Osteoblast (primary cell): ENCODE results near the gene CAMK2G. TPM values are rescaled to one million over a fixed set of nuclear protein-coding genes. Genes with fewer than 3 reads are reported as not detected.
"Not testable (repeated sequence)": the region's sequence is repeated elsewhere in the genome, so short reads cannot be mapped to it uniquely, and the experiment has no call there.

Source experiments
- DNase-seq: peaks from one replicate; pipeline ENCODE4 v3.0.0; 2011; ENCODE audit warnings: low spot score, mixed read lengths; ENCODE audit not compliant: insufficient read length; ENCODE audit errors: missing footprints
- H2AFZ ChIP-seq: 2 replicates; pipeline ENCODE4 v1.6.0; 2011; ENCODE audit warnings: mild to moderate bottlenecking, low read length
- H3K27ac ChIP-seq: 2 replicates; pipeline ENCODE4 v1.5.1; 2011; ENCODE audit warnings: mild to moderate bottlenecking, low read depth, low read length, moderate library complexity
- H3K27me3 ChIP-seq: 2 replicates; pipeline ENCODE4 v1.6.0; 2012; ENCODE audit warnings: mild to moderate bottlenecking, control low read depth, inconsistent platforms, low read length, moderate library complexity; ENCODE audit not compliant: insufficient read depth
- H3K36me3 ChIP-seq: 2 replicates; pipeline ENCODE4 v1.5.1; 2011; ENCODE audit warnings: mild to moderate bottlenecking, low read length, control low read depth, moderate library complexity; ENCODE audit not compliant: insufficient read depth
- H3K4me1 ChIP-seq: 2 replicates; pipeline ENCODE4 v1.5.1; 2011; ENCODE audit warnings: mild to moderate bottlenecking, low read length, control low read depth, moderate library complexity; ENCODE audit not compliant: insufficient read depth
- H3K4me2 ChIP-seq: 2 replicates; pipeline ENCODE4 v1.6.0; 2011; ENCODE audit warnings: mild to moderate bottlenecking, low read length; ENCODE audit not compliant: insufficient read depth
- H3K4me3 ChIP-seq: fragments of 200-600 bp; sonication (generic); 3 replicates; pipeline ENCODE4 v1.5.1; 2012; ENCODE audit warnings: mild to moderate bottlenecking, low read length, inconsistent platforms; ENCODE audit not compliant: insufficient read depth
- H3K79me2 ChIP-seq: 2 replicates; pipeline ENCODE4 v1.6.0; 2012; ENCODE audit warnings: mild to moderate bottlenecking, low read length, control low read depth, inconsistent platforms; ENCODE audit not compliant: insufficient read depth
- H3K9me3 ChIP-seq: 2 replicates; pipeline ENCODE4 v1.5.1; 2011; ENCODE audit warnings: low read depth, low read length, control low read depth
- H4K20me1 ChIP-seq: 2 replicates; pipeline ENCODE4 v1.6.0; 2012; ENCODE audit warnings: mild to moderate bottlenecking, low read length, control low read depth; ENCODE audit not compliant: insufficient read depth
- CTCF ChIP-seq: IDR thresholded peaks from 2 replicates; pipeline ENCODE4 v1.5.1; 2011; ENCODE audit warnings: mild to moderate bottlenecking, low read depth, low read length, moderate library complexity; ENCODE audit errors: extremely low read depth
- total RNA-seq: library from RNA; depleted of rRNA; stranded (reverse); fragments of >200 nt; gene quantifications from 2 replicates; pipeline ENCODE4 v1.2.3, GENCODE V29; 2012

CAMK2G gene
- total RNA-seq, 1 donor, result 22.4 TPM

- peak; percentile 61 for DNase-seq
- Histone ChIP-seq H3K4me3 (no peak overlapping the region), H3K79me2 (no peaks in the 10 kb centered on the region), H3K36me3 (no peaks in the 10 kb centered on the region), H3K9me3 (no peaks in the 10 kb centered on the region), H3K4me1 (peaks cover 22% of the 10 kb centered on the region), H2AFZ (no peak overlapping the region), H3K27me3 (no peaks in the 10 kb centered on the region), H3K4me2 (peak overlapping the region; percentile 2), H4K20me1 (no peaks in the 10 kb centered on the region), H3K27ac (peak overlapping the region; percentile 65)
- no peak for TF ChIP-seq CTCF
These were observed 25.1 kb upstream of the CAMK2G start for GRCh38 chr10:73899423-73899822.

GRCh38 chr10:73898730-73899410, 24.5 kb upstream of the CAMK2G start:
- peak; percentile 51 for DNase-seq
- no peak for TF ChIP-seq CTCF
- no peaks in the 10 kb centered on the region for H3K79me2 ChIP-seq
- no peaks in the 10 kb centered on the region for H3K36me3 ChIP-seq
- H3K27ac ChIP-seq, result peak overlapping the region; percentile 65
- no peak overlapping the region for H2AFZ ChIP-seq
- no peak overlapping the region for H3K4me3 ChIP-seq
- no peaks in the 10 kb centered on the region for H3K27me3 ChIP-seq
- H3K4me2 ChIP-seq, result peak overlapping the region; percentile 2
- H4K20me1 ChIP-seq, result no peaks in the 10 kb centered on the region
- H3K9me3 ChIP-seq, result no peaks in the 10 kb centered on the region
- H3K4me1 ChIP-seq, result peaks cover 27% of the 10 kb centered on the region

GRCh38 chr10:73897693-73898092, 23.3 kb upstream of the CAMK2G start:
- Histone ChIP-seq H3K27me3 (no peaks in the 10 kb centered on the region), H2AFZ (no peak overlapping the region), H3K79me2 (no peaks in the 10 kb centered on the region), H4K20me1 (no peaks in the 10 kb centered on the region), H3K9me3 (no peaks in the 10 kb centered on the region), H3K4me1 (peaks cover 38% of the 10 kb centered on the region), H3K27ac (no peak overlapping the region), H3K4me3 (no peak overlapping the region), H3K36me3 (no peaks in the 10 kb centered on the region), H3K4me2 (no peak overlapping the region)
- no peak for DNase-seq
- TF ChIP-seq CTCF, result no peak

GRCh38 chr10:73895381-73895780, 21.0 kb upstream of the CAMK2G start:
- H3K36me3 ChIP-seq, H2AFZ ChIP-seq, H4K20me1 ChIP-seq, H3K4me2 ChIP-seq, H3K9me3 ChIP-seq, H3K27me3 ChIP-seq, DNase-seq, H3K4me3 ChIP-seq, H3K79me2 ChIP-seq, H3K27ac ChIP-seq: not testable (repeated sequence)
- peaks cover 42% of the 10 kb centered on the region for H3K4me1 ChIP-seq
